ENCODE measurements around the gene LRCH3.

LRCH3 gene

DNA sequence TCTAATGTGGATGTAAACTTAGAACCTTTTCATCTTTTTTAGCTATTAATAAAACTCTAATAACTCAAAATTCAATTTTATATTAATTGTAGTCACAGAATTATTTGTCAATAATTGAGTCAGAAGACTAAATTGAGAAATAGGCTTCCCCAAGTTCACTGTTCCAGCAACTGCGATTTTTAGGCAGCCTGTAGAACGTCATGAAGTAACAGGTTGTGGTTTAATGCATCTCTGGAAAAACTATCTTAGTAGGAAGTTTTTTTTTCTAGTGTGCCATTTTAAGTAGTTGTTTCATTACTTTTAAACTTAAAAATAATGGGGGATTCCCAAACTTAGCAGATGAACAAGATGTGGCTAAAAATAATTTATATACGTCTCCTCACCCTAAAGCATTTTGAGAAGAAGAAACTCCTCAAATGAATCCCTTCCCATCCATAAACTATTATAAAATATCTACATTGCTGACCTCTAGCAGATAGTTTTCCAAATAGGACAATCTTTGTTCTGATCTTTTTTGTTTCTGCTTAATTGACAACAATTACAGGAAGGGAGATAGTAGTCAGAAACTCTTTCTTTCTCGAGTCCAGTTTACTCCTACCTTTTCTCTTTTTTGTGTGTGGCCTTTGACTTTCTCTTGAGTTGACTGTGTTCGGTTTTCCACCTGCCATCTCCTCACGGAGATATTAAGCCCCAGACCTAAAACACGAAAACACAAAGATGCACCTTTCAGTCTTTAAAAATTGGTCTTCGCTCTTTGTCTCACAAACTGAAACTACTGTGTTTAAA lies 43.1 kb downstream of the LRCH3 start:
- Mint-ChIP-seq H3K27me3 (no peaks in the 10 kb centered on the region), H3K4me3 (peak overlapping the region; percentile 11 to 47), H3K4me1 (peaks cover 5 to 19% of the 10 kb centered on the region in 2 donors), H3K9me3 (no peaks in the 10 kb centered on the region), H3K27ac (peak overlapping the region; percentile 97), H3K36me3 (peaks cover 26 to 45% of the 10 kb centered on the region in 2 donors)
- ATAC-seq (replicated peaks) (peak; percentile 81 to 88), DNase-seq (peak; percentile 32)

DNA sequence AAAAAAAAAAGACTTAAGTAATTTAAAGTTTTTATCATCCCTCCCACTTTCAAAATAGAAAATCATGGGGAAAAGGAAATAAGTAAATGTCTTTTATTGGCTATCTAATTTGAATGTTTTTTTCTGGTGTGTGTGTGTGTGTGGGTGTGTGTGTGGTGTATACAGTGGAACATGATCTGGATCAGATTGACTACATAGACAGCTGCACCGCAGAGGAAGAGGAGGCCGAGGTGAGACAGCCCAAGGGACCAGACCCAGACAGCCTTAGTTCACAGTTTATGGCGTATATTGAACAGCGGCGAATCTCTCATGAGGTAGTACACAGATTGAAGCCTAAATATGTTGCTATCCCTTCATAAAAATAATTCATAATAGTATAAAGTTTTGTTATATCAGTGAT lies 44.5 kb downstream of the LRCH3 start:
- Mint-ChIP-seq H3K27me3 (no peaks in the 10 kb centered on the region), H3K36me3 (peaks cover 26 to 43% of the 10 kb centered on the region in 2 donors), H3K9me3 (no peaks in the 10 kb centered on the region), H3K4me3 (peak overlapping the region; percentile 67 to 76), H3K27ac (peak overlapping the region; percentile 85), H3K4me1 (peaks cover 5 to 19% of the 10 kb centered on the region in 2 donors)
- peak; percentile 61 to 73 for ATAC-seq (replicated peaks)
- peak; percentile 23 for DNase-seq

DNA sequence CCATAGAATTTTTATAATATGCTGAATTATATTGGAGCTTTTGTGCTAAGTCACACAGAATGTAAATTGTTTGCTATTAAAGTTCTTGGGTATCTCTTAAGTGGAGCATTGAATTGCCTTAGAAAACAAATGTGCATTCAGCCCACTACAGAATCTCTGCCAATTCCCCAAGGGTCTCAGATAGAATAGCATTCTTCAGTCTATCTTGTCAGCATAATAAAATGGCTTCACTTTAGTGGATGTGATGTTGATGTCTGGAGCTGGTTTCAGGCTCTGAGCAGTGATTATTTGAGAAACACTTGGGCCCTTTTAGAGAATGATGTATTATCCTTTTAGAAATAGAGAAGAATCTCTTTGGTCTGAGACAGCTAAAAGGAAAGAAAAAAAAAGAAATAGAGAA lies 45.2 kb downstream of the LRCH3 start:
- Mint-ChIP-seq H3K4me3 (peak overlapping the region; percentile 41 to 76), H3K9me3 (no peaks in the 10 kb centered on the region), H3K36me3 (peaks cover 29 to 45% of the 10 kb centered on the region in 2 donors), H3K27me3 (no peaks in the 10 kb centered on the region), H3K27ac (peak overlapping the region; percentile 73), H3K4me1 (peaks cover 5 to 19% of the 10 kb centered on the region in 2 donors)
- DNase-seq (no peak), ATAC-seq (replicated peaks) (no peak)

DNA sequence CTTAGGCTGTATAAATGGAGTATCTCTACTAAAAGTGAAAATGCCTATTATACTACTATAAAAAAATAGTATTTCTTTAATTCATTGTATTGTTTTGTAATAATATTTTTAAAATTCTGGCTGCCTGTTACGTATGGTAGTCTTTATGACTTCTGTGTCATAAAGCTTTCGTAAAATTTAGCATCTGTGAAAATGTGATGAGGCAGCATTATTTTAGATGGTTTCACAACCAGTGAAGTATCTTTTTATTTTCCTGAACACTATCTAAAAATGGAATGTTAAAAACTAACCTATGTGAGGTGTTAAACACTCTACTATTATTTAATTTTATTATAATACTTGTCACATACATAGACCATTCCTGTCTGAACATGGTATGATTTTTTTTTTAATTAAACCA lies 46.2 kb downstream of the LRCH3 start:
- DNase-seq (no peak), ATAC-seq (replicated peaks) (no peak)
- Mint-ChIP-seq H3K27ac (no peak overlapping the region), H3K9me3 (no peaks in the 10 kb centered on the region), H3K4me1 (peaks cover 5 to 19% of the 10 kb centered on the region in 2 donors), H3K27me3 (no peaks in the 10 kb centered on the region), H3K36me3 (peaks cover 30 to 50% of the 10 kb centered on the region in 2 donors), H3K4me3 (no peak overlapping the region)

DNA sequence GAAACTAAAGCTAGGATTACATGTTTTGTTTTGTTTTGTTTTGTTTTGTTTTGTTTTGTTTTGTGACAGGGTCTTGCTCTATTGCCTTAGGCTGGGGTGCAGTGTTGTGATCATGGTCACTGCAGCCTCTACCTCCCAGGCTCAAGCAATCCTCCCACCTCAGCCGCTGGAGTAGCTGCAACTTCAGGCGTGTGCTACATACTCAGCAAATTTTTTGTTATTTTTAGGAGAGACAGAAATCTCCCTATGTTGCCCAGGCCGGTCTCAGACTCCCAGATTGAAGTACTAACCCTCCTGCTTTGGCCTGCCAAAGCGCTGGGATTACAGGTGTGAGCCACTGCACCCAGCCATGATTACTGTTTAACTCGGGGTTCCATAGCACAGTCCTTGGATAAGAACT lies 50.7 kb downstream of the LRCH3 start:
- Mint-ChIP-seq H3K4me3 (no peak overlapping the region), H3K27ac (peak overlapping the region; percentile 51), H3K4me1 (peaks cover 7 to 12% of the 10 kb centered on the region in 2 donors), H3K27me3 (no peaks in the 10 kb centered on the region), H3K36me3 (peaks cover 39 to 58% of the 10 kb centered on the region in 2 donors), H3K9me3 (no peaks in the 10 kb centered on the region)
- DNase-seq, result no peak
- ATAC-seq (replicated peaks), result no peak

DNA sequence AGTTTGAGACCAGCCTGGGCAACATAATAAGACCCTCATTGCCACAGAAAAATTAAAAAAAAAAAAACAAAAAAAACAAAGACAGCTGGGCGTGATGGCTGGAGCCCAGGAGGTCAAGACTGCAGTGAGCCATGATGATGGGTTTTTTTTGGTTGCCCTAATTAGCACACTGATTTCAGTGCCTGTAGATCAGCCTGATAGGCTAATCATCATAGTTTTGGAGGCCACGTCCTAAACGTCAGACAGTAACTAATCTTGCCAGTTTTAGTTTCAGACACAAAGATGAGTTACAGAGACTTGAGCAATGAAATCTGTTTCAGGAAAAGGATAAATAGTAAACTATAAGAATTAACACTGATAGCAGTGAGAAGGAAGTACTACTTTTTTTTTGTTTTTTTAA lies 55.4 kb downstream of the LRCH3 start:
- Mint-ChIP-seq H3K9me3 (no peaks in the 10 kb centered on the region), H3K4me3 (no peak overlapping the region), H3K36me3 (peaks cover 46 to 74% of the 10 kb centered on the region in 2 donors), H3K27ac (peak overlapping the region; percentile 9), H3K4me1 (peaks cover 21 to 30% of the 10 kb centered on the region in 2 donors), H3K27me3 (no peaks in the 10 kb centered on the region)
- ATAC-seq (replicated peaks) (no peak), DNase-seq (no peak)

DNA sequence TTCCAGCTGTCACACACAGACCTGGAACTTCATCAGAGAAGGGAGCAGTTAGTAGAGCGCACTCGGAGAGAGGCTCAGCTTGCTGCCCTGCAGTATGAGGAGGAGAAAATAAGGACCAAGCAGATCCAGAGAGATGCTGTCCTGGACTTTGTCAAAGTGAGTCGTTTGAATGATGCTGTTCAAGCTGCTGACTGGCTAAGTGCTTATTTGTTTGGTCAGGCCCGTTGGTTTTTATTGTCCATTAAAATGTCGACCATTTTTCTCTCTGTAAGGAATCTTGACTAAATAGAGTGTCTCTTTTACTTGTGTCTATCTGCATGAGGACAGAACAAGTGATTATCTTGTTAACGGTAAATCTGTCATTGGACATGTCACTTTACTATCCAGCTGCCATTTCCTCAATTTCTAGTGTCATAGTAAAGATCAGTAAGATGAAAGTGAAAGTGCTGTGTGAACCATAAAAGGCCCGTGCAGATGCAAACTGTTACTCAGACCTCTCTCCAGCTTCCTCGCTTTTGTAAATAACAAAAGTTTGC lies 56.9 kb downstream of the LRCH3 start:
- H3K4me1 Mint-ChIP-seq, result peaks cover 21 to 30% of the 10 kb centered on the region in 2 donors
- H3K27ac Mint-ChIP-seq, result peak overlapping the region; percentile 95
- H3K27me3 Mint-ChIP-seq, result no peaks in the 10 kb centered on the region
- no peaks in the 10 kb centered on the region for H3K9me3 Mint-ChIP-seq
- DNase-seq (no peak), ATAC-seq (replicated peaks) (peak; percentile 95 to 96)
- H3K4me3 Mint-ChIP-seq, result peak overlapping the region; percentile 72 to 77
- peaks cover 45 to 74% of the 10 kb centered on the region in 2 donors for H3K36me3 Mint-ChIP-seq

DNA sequence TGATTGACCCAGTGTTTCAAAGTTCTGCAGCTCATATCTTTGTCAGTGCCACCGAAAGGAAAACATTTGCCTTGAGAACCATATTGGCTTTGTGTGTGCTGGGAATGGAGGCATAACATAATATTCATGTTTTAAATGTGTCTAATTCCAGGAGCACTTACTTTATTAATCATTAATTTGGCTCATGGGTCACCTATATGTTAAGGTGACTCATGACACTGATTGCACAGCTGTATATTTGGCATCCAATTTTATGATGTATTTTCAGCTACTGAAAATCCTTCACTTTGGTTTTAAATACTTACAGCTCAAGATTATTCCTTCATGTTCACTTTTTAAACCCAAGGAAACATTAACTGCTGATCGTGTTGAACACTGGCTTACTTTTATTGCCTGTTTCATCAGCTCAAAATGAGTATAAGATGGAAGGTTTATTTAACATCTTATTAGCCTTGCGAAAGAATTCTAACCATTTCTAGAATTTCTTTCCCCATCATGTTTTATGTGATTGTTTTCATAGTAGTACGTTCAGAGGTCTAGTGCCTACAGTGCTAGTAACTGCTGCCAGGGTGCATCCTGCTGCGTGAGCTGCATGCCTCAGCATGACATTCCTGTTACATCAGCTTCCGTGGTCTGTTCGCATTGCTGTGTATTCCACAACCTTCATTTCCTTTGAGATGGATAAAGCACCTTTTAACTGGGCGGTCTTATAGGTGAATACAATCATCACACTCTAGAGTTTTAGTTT lies 63.7 kb downstream of the LRCH3 start:
- Mint-ChIP-seq H3K4me1 (peaks cover 9 to 12% of the 10 kb centered on the region in 2 donors), H3K4me3 (no peak overlapping the region), H3K27ac (no peak overlapping the region), H3K9me3 (no peaks in the 10 kb centered on the region), H3K36me3 (peaks cover 42 to 73% of the 10 kb centered on the region in 2 donors), H3K27me3 (no peaks in the 10 kb centered on the region)
- DNase-seq (no peak), ATAC-seq (replicated peaks) (no peak)

DNA sequence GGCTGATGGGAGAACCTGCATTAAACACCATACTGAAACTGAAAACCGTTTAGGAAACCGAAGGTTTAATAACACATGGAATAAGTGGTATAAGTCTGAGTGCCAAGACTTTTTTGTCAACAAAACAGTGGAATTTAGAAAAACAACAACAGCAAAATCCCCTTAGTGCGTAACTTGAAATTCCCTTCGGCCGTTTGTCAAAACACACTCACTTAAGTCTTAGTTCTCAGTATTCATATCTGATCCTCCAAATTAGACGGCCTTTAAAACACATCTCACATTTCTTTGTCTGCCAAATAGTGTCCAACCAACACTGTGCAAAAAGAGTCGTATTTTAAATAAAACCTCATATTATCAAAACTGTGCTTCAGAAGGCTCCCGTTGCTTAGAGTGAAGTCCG lies 64.5 kb downstream of the LRCH3 start:
- H3K27ac Mint-ChIP-seq, result peak overlapping the region; percentile 38
- H3K27me3 Mint-ChIP-seq, result no peaks in the 10 kb centered on the region
- H3K4me1 Mint-ChIP-seq, result peaks cover 12 to 13% of the 10 kb centered on the region in 2 donors
- ATAC-seq (replicated peaks) (no peak), DNase-seq (no peak)
- H3K9me3 Mint-ChIP-seq, result no peaks in the 10 kb centered on the region
- no peak overlapping the region for H3K4me3 Mint-ChIP-seq
- H3K36me3 Mint-ChIP-seq, result peaks cover 42 to 73% of the 10 kb centered on the region in 2 donors

DNA sequence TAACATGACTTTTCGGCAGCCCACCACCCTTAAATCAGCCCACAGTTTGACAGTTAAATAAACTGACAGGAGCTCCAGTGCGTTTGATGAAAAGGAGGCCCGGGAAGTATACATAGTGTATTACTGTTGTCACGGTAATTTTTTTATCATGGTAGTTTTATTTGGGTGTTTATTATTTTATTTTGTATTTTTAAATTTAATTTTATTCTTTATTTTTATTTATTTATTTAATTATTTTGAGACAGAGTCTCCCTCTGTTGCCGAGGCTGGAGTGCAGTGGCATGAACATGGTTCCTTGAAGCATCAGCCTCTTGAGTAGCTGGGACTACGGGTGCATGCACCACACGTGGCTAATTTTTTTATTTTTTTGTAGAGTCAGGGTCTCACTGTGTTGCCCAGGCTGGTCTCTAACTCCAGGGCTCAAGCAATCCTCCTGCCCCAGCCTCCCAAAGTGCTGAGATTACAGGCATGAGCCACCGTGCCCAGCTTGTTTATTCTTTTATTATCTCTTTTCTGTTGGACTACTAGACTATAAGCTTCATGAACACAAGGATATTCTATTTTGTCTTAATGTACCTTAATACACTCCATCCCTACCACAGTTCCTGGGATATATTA lies 65.3 kb downstream of the LRCH3 start:
- Mint-ChIP-seq H3K27me3 (no peaks in the 10 kb centered on the region), H3K9me3 (no peaks in the 10 kb centered on the region), H3K4me3 (no peak overlapping the region), H3K27ac (peak overlapping the region; percentile 38), H3K4me1 (peaks cover 13 to 19% of the 10 kb centered on the region in 2 donors), H3K36me3 (peaks cover 46 to 74% of the 10 kb centered on the region in 2 donors)
- ATAC-seq (replicated peaks) (no peak), DNase-seq (no peak)

DNA sequence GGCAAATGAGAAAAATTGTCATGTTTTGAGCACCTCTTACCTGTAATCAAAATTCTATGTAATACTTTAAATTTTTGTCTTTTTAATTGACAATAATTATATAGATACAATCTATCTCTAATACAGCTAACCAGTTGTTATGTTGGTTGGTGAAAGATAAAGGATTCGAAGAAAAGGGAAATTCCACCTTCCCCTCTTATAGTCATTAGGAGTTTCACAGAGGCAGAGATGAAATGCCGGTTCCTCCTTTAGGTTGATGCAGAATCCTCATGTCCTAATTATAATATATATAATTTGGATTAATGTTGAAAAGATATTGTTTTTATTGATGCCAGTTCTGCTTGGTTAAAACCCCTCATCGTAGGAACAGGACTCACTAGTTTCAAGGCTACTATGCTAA lies 67.1 kb downstream of the LRCH3 start:
- ATAC-seq (replicated peaks) (peak; percentile 88 to 90), DNase-seq (no peak)
- Mint-ChIP-seq H3K27me3 (no peaks in the 10 kb centered on the region), H3K36me3 (peaks cover 43 to 70% of the 10 kb centered on the region in 2 donors), H3K27ac (no peak overlapping the region), H3K4me1 (peaks cover 13 to 19% of the 10 kb centered on the region in 2 donors), H3K4me3 (peak overlapping the region; percentile 81 to 86), H3K9me3 (no peaks in the 10 kb centered on the region)

DNA sequence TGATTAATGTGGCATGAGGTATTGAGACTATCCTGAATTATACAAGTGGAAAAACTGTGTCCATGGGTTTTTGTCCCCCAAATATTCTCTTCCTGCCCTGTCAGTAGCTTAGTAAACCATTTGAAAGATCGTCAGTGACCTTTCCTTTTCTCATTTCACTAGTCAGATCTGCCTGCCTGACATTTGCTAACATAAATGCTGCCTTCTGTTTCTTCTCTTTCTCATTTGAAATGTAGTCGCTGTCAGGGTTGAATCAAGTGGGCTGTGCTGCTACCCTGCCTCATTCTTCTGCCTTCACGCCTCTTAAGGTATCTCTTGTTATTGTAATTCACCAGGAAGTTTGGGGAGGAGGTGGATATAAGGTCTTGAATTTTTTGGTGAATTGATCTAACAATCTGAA lies 67.5 kb downstream of the LRCH3 start:
- Mint-ChIP-seq H3K4me1 (peaks cover 13 to 19% of the 10 kb centered on the region in 2 donors), H3K4me3 (peak overlapping the region; percentile 81 to 86), H3K36me3 (peaks cover 43 to 70% of the 10 kb centered on the region in 2 donors), H3K27ac (peak overlapping the region; percentile 83), H3K27me3 (no peaks in the 10 kb centered on the region), H3K9me3 (no peaks in the 10 kb centered on the region)
- DNase-seq (no peak), ATAC-seq (replicated peaks) (peak; percentile 78 to 87)

DNA sequence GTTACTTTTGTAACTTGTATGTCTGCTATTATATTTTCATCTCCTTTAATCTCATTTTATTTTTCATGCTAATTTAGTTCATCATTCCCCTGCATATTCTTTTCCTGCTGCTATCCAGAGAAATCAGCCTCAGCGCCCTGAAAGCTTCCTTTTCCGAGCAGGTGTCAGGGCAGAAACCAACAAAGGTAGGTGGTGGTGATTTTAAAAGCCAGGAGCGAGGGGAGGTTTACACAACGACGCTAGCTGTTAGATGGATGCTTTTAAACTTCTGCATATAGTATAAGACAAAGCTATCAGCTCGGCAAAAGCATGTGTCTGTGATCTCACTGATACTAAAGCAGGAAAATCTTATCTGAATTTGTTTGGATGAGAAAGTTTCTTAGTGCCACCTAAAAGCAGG lies 75.0 kb downstream of the LRCH3 start:
- no peak for ATAC-seq (replicated peaks)
- H3K9me3 Mint-ChIP-seq, result no peaks in the 10 kb centered on the region
- H3K4me1 Mint-ChIP-seq, result peaks cover 1 to 3% of the 10 kb centered on the region in 2 donors
- H3K27me3 Mint-ChIP-seq, result no peaks in the 10 kb centered on the region
- H3K27ac Mint-ChIP-seq, result no peak overlapping the region
- H3K36me3 Mint-ChIP-seq, result peaks cover 11 to 40% of the 10 kb centered on the region in 2 donors
- H3K4me3 Mint-ChIP-seq, result no peak overlapping the region
- no peak for DNase-seq

DNA sequence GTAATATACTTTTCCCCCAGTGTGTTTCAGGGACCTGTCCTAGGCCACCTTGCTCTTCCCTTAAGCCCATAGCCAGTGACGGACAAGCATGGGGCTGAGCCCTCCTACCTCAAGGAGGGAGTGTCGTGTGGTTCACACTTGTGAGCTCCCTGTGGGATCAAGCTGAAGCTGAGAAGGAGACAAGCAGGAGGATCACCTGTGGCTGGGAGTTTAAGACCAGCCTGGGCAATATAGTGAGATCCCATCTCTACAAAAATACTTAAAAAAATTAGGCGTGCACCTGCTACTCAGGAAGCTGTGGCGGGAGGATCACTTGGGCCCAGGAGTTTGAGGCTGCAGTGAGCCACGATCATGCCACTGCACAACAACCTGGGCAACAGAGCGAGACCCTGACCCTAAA lies 82.3 kb downstream of the LRCH3 start:
- Mint-ChIP-seq H3K9me3 (no peaks in the 10 kb centered on the region), H3K4me1 (peaks cover 5 to 7% of the 10 kb centered on the region in 2 donors), H3K4me3 (no peak overlapping the region), H3K27ac (peak overlapping the region; percentile 68), H3K27me3 (no peaks in the 10 kb centered on the region), H3K36me3 (peaks cover 26 to 47% of the 10 kb centered on the region in 2 donors)
- DNase-seq (no peak), ATAC-seq (replicated peaks) (no peak)

Measured in stimulated activated naive B cell treated with anti-CD40 and anti-IgM and Interleukin-4, amounts not matched to agents 10 μg/mL and 1 μg/mL and 100 μg/mL, for 72 hours (primary cell).